ENCODE measurements around the gene FOXN3.

DNA sequence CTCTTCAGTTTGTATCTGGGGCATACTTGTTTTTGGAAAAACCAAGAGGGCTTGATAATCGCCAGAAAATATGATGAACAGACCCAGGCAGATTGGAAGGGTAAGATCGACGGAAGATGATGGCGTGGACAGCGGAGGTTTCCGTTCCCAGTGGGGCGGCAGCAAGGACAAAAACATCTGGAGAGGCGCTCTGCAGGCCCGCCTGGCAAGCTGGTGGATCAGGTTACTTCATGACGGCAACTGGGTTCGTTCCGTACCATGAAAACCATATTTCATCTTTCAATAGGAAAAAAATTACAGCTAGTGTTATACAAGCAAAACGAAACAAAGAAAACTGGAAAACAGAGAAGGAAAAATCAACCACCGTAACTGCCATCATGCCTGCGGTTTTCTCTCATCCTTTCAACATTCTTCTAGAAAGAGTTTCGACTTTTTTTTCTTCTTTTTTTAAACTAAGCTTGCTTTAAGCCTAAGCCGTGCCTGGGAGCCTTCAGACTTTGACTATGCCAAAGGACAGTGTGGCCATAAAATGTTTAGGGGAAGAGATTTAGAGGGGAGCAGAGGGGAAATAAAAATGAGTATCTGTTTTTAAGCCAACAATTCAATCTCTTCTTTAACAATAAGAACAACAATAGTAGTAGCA lies 210.5 kb downstream of the FOXN3 start:
- TF ChIP-seq POLR2AphosphoS5 (IDR thresholded peaks at IDR 0.05; ENCODE audit: low read depth, low read length) (no peak), POLR2A (IDR thresholded peaks at IDR 0.05; ENCODE audit: low read depth, low read length) (no peak), TAF1 (IDR thresholded peaks at IDR 0.05; ENCODE audit: borderline replicate concordance, low read depth, low read length) (no peak)

All from GM12892 (cell line).